Activated T-cell treated with anti-CD3 and anti-CD28 coated beads, Interleukin-2, amount 50 U/mL, for 24 hours (primary cell): Measurements from ENCODE around the gene TP53I3.
"Not testable (repeated sequence)": the region's sequence is repeated elsewhere in the genome, so short reads cannot be mapped to it uniquely, and the experiment has no call there.

ENCODE experiments used
- DNase-seq: peaks from one replicate; pipeline ENCODE4 v3.0.0-alpha.2; 2020
- H3K27ac Mint-ChIP-seq: 2 replicates; pipeline ENCODE4 v1.8.0; 2020; ENCODE audit warnings: mild to moderate bottlenecking, mixed read lengths
- H3K27me3 Mint-ChIP-seq: 2 replicates; pipeline ENCODE4 v1.8.0; 2020; ENCODE audit warnings: mixed read lengths
- H3K36me3 Mint-ChIP-seq: 2 replicates; pipeline ENCODE4 v1.8.0; 2020; ENCODE audit warnings: low read depth, mixed read lengths
- H3K4me1 Mint-ChIP-seq: 2 replicates; pipeline ENCODE4 v1.8.0; 2020; ENCODE audit warnings: low read depth, mixed read lengths
- H3K4me3 Mint-ChIP-seq: 2 replicates; pipeline ENCODE4 v1.8.0; 2020; ENCODE audit warnings: mild to moderate bottlenecking, moderate library complexity, mixed read lengths
- H3K9me3 Mint-ChIP-seq: 2 replicates; pipeline ENCODE4 v1.8.0; 2020; ENCODE audit warnings: mixed read lengths

TP53I3 gene

GRCh38 chr2:24084386-24085199, at the start of gene TP53I3:
Gene TP53I3, minus strand, starts transcription at chr2:24084834. Its CDS starts 508 bp downstream, at chr2:24084326.
- no peaks in the 10 kb centered on the region for H3K27me3 Mint-ChIP-seq
- H3K9me3 Mint-ChIP-seq = no peaks in the 10 kb centered on the region
- H3K36me3 Mint-ChIP-seq = peaks cover 14% of the 10 kb centered on the region
- peak within 1 kb of the TSS; percentile 84 for H3K4me3 Mint-ChIP-seq
- H3K27ac Mint-ChIP-seq = peak within 1 kb of the TSS; percentile 84
- peak; percentile 92 for DNase-seq
- H3K4me1 Mint-ChIP-seq = peaks cover 18% of the 10 kb centered on the region

- Mint-ChIP-seq H3K4me1 (no peaks in the 10 kb centered on the region), H3K27me3 (no peaks in the 10 kb centered on the region), H3K27ac (no peak overlapping the region), H3K9me3 (peaks cover 4% of the 10 kb centered on the region), H3K36me3 (peaks cover 6% of the 10 kb centered on the region), H3K4me3 (no peak overlapping the region)
- no peak for DNase-seq
Measured at GRCh38 chr2:24132543-24132942, 47.9 kb upstream of the TP53I3 start.

- Mint-ChIP-seq H3K36me3 (no peaks in the 10 kb centered on the region), H3K4me3 (no peak overlapping the region), H3K27ac (no peak overlapping the region), H3K27me3 (peaks cover 3% of the 10 kb centered on the region), H3K9me3 (no peaks in the 10 kb centered on the region), H3K4me1 (peaks cover 11% of the 10 kb centered on the region)
- no peak for DNase-seq
Measured at GRCh38 chr2:24125956-24126355, 41.3 kb upstream of the TP53I3 start.

GRCh38 chr2:24123922-24124580, 39.4 kb upstream of the TP53I3 start:
- H3K27ac Mint-ChIP-seq = peak overlapping the region; percentile 81
- DNase-seq = no peak
- H3K9me3 Mint-ChIP-seq = no peaks in the 10 kb centered on the region
- H3K36me3 Mint-ChIP-seq = no peaks in the 10 kb centered on the region
- peak overlapping the region; percentile 74 for H3K4me3 Mint-ChIP-seq
- H3K27me3 Mint-ChIP-seq = peaks cover 3% of the 10 kb centered on the region
- H3K4me1 Mint-ChIP-seq = peaks cover 11% of the 10 kb centered on the region

- Mint-ChIP-seq H3K9me3 (no peaks in the 10 kb centered on the region), H3K4me1 (peaks cover 11% of the 10 kb centered on the region), H3K36me3 (no peaks in the 10 kb centered on the region), H3K4me3 (peak within 1 kb of the TSS; percentile 78), H3K27ac (peak within 1 kb of the TSS; percentile 81), H3K27me3 (peaks cover 3% of the 10 kb centered on the region)
- DNase-seq = peak; percentile 82
Measured at GRCh38 chr2:24123195-24123921, 38.7 kb upstream of the TP53I3 start, which contains the start of the genes FAM228B and PFN4. Gene FAM228B, plus strand, starts transcription at chr2:24123469. Its CDS starts 893 bp downstream, at chr2:24124362. Gene PFN4, minus strand, starts transcription at chr2:24123334. Its CDS starts 799 bp downstream, at chr2:24122535.

- peaks cover 11% of the 10 kb centered on the region for H3K4me1 Mint-ChIP-seq
- H3K27ac Mint-ChIP-seq = peak overlapping the region; percentile 76
- no peaks in the 10 kb centered on the region for H3K36me3 Mint-ChIP-seq
- H3K27me3 Mint-ChIP-seq = peaks cover 3% of the 10 kb centered on the region
- DNase-seq = no peak
- no peaks in the 10 kb centered on the region for H3K9me3 Mint-ChIP-seq
- H3K4me3 Mint-ChIP-seq = peak overlapping the region; percentile 78
Measured at GRCh38 chr2:24122366-24123194, 37.9 kb upstream of the TP53I3 start.

- H3K4me1 Mint-ChIP-seq = peaks cover 11% of the 10 kb centered on the region
- DNase-seq = no peak
- no peaks in the 10 kb centered on the region for H3K36me3 Mint-ChIP-seq
- H3K27me3 Mint-ChIP-seq = peaks cover 3% of the 10 kb centered on the region
- H3K9me3 Mint-ChIP-seq = no peaks in the 10 kb centered on the region
- no peak overlapping the region for H3K27ac Mint-ChIP-seq
- no peak overlapping the region for H3K4me3 Mint-ChIP-seq
Measured at GRCh38 chr2:24121469-24121868, 36.8 kb upstream of the TP53I3 start.

GRCh38 chr2:24121066-24121465, 36.4 kb upstream of the TP53I3 start:
- Mint-ChIP-seq H3K4me1 (peaks cover 11% of the 10 kb centered on the region), H3K36me3 (no peaks in the 10 kb centered on the region), H3K27ac (no peak overlapping the region), H3K9me3 (no peaks in the 10 kb centered on the region), H3K27me3 (peaks cover 3% of the 10 kb centered on the region), H3K4me3 (no peak overlapping the region)
- no peak for DNase-seq

GRCh38 chr2:24117902-24118301, 33.3 kb upstream of the TP53I3 start:
- Mint-ChIP-seq H3K27me3 (peaks cover 3% of the 10 kb centered on the region), H3K27ac (no peak overlapping the region), H3K4me3 (no peak overlapping the region), H3K9me3 (no peaks in the 10 kb centered on the region), H3K36me3 (no peaks in the 10 kb centered on the region), H3K4me1 (peaks cover 3% of the 10 kb centered on the region)
- no peak for DNase-seq

GRCh38 chr2:24115057-24115456, 30.4 kb upstream of the TP53I3 start:
- Mint-ChIP-seq H3K4me1 (peaks cover 2% of the 10 kb centered on the region), H3K27me3 (no peaks in the 10 kb centered on the region), H3K9me3 (no peaks in the 10 kb centered on the region), H3K27ac (no peak overlapping the region), H3K36me3 (no peaks in the 10 kb centered on the region), H3K4me3 (no peak overlapping the region)
- DNase-seq = no peak

- peaks cover 2% of the 10 kb centered on the region for H3K4me1 Mint-ChIP-seq
- no peak overlapping the region for H3K27ac Mint-ChIP-seq
Measured at GRCh38 chr2:24111407-24111901, 26.8 kb upstream of the TP53I3 start.

GRCh38 chr2:24110660-24111303, 26.1 kb upstream of the TP53I3 start:
- no peaks in the 10 kb centered on the region for H3K27me3 Mint-ChIP-seq
- peaks cover 25% of the 10 kb centered on the region for H3K9me3 Mint-ChIP-seq
- H3K27ac Mint-ChIP-seq = no peak overlapping the region
- H3K4me3 Mint-ChIP-seq = no peak overlapping the region
- peaks cover 2% of the 10 kb centered on the region for H3K4me1 Mint-ChIP-seq
- no peaks in the 10 kb centered on the region for H3K36me3 Mint-ChIP-seq
- DNase-seq = no peak

More at GRCh38 chr2:24111407-24111901, 26.8 kb upstream of the TP53I3 start:
- Mint-ChIP-seq H3K4me3 (no peak overlapping the region), H3K36me3 (no peaks in the 10 kb centered on the region), H3K9me3 (peaks cover 23% of the 10 kb centered on the region), H3K27me3 (no peaks in the 10 kb centered on the region)
- DNase-seq = no peak

GRCh38 chr2:24109431-24109830, 24.8 kb upstream of the TP53I3 start:
- not testable (repeated sequence) for DNase-seq, H3K27me3 Mint-ChIP-seq, H3K4me3 Mint-ChIP-seq, H3K36me3 Mint-ChIP-seq, H3K27ac Mint-ChIP-seq, H3K4me1 Mint-ChIP-seq
- H3K9me3 Mint-ChIP-seq = peaks cover 29% of the 10 kb centered on the region
